ENCODE results near the gene HOXB13.

HOXB13 gene

DNA sequence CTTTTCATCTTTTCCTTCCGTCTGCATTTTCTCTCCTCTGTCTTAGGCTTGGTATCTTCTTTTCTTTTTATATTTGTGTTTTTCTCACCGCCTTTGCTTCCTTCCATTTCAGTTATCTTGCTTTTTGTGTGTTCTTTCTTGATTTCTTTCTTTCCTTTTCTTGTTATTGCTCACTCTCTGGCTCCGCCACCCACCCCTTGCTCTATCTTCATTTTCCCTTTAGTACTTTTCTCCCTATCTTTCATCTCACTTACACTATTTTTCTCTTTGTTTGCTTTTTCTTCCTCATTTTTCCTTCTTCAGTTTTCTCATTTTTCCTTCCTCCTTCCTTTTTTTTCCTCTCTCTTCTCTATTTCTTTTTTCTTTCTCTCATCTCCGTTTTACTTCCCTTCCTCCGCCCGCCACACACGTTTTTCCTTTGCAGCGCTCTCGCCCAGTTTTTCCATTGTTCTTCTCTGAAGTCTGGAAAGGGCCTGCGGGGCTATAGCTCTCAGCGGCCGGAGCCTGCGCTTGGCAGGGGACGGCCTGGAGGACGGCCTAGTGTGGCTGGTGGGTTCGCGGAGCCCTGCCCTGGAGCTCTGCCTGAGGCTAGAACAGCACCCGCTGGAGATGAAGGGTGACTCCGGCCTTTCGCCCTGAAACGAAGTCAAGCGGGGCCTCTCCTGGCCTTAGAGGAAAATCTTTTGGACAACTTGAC, 5.2 kb upstream of the HOXB13 start:
- no peaks in the 10 kb centered on the region for H3K9me2 ChIP-seq (replicated peaks; ENCODE audit: insufficient read depth, low read length)
- TF ChIP-seq EZH2phosphoT487 (conservative IDR thresholded peaks at IDR 0.05; ENCODE audit: low read length) = no peak
- no peak for TF ChIP-seq CTCF (IDR thresholded peaks at IDR 0.05; ENCODE audit: insufficient read depth, low read length, poor library complexity, severe bottlenecking)
- no peak overlapping the region for H3K9ac ChIP-seq (ENCODE audit: low read length)
- no peak overlapping the region for H3K4me3 ChIP-seq (ENCODE audit: insufficient read depth, low read length, poor library complexity, severe bottlenecking)
- no peak overlapping the region for H3K27ac ChIP-seq (ENCODE audit: low read depth, low read length)
- H2AFZ ChIP-seq (ENCODE audit: low read depth, low read length, severe bottlenecking) = no peak overlapping the region
- no peaks in the 10 kb centered on the region for H3K9me3 ChIP-seq (ENCODE audit: insufficient read depth, low read length)
- no peaks in the 10 kb centered on the region for H3K36me3 ChIP-seq (ENCODE audit: low read length)
- no peaks in the 10 kb centered on the region for H3K27me3 ChIP-seq (ENCODE audit: low read length)
- H3K4me2 ChIP-seq (ENCODE audit: low read depth, low read length, poor library complexity, severe bottlenecking) = no peak overlapping the region
- H3K79me2 ChIP-seq (ENCODE audit: insufficient read depth, low read length) = no peaks in the 10 kb centered on the region
- no peaks in the 10 kb centered on the region for H4K20me1 ChIP-seq (ENCODE audit: low read depth, low read length)
- no peaks in the 10 kb centered on the region for H3F3A ChIP-seq (ENCODE audit: insufficient read depth)

DNA sequence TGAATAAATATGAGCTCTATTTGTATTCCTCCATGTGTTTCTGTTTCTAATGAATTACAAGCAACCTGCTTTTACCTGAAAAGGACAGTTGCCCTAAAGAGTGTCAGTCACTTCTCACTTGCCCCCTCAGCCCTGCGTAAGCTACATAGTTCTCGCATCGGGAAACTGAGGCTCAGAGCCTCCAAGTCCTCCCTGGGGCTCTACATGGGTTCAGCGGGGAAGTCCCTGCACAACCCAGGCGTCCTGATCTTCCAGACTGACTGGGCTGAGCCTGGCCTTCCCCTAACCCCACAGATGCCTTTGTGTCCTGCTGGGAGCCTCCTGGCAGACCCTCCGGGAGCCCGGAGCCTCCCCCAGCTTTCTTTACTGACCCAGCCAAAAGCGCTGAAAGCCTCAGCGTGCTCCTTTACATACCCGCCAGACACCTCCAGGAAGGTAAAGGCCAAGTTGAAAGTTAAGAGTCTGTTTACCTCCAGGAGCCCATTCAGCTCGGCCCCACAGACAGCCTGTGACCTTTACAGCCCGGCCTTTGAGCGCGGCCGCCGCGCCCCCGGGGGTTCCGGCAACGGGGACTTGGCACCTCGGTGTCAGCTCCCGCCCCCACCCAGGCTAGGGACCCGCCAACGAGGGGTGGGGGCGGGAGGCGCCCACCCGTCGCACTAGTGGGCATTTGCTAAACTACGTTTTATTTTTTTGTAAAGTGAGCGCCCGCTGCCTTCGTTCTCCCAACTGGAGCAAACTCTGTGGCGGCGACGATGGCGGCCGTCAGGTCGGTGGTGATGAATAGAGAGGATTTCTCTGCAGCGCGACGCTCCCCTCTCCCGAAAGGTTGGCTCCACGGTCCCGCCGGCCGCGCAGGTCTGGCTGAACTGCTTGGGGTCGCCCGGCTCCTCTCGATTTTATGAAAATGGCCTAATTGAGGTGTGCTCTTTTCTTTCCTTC, 4.4 kb upstream of the HOXB13 start:
- TF ChIP-seq EZH2phosphoT487 (conservative IDR thresholded peaks at IDR 0.05; ENCODE audit: low read length) = no peak
- no peak for TF ChIP-seq CTCF (IDR thresholded peaks at IDR 0.05; ENCODE audit: insufficient read depth, low read length, poor library complexity, severe bottlenecking)
- H2AFZ ChIP-seq (ENCODE audit: low read depth, low read length, severe bottlenecking) = no peak overlapping the region
- no peaks in the 10 kb centered on the region for H3K9me2 ChIP-seq (replicated peaks; ENCODE audit: insufficient read depth, low read length)
- H3K4me3 ChIP-seq (ENCODE audit: insufficient read depth, low read length, poor library complexity, severe bottlenecking) = no peak overlapping the region
- H4K20me1 ChIP-seq (ENCODE audit: low read depth, low read length) = no peaks in the 10 kb centered on the region
- H3K27me3 ChIP-seq (ENCODE audit: low read length) = no peaks in the 10 kb centered on the region
- no peak overlapping the region for H3K27ac ChIP-seq (ENCODE audit: low read depth, low read length)
- no peak overlapping the region for H3K9ac ChIP-seq (ENCODE audit: low read length)
- no peaks in the 10 kb centered on the region for H3K36me3 ChIP-seq (ENCODE audit: low read length)
- no peaks in the 10 kb centered on the region for H3K9me3 ChIP-seq (ENCODE audit: insufficient read depth, low read length)
- no peaks in the 10 kb centered on the region for H3F3A ChIP-seq (ENCODE audit: insufficient read depth)
- H3K79me2 ChIP-seq (ENCODE audit: insufficient read depth, low read length) = no peaks in the 10 kb centered on the region
- no peak overlapping the region for H3K4me2 ChIP-seq (ENCODE audit: low read depth, low read length, poor library complexity, severe bottlenecking)

- Histone ChIP-seq H3K9me3 (ENCODE audit: insufficient read depth, low read length) (no peaks in the 10 kb centered on the region), H2AFZ (ENCODE audit: low read depth, low read length, severe bottlenecking) (no peak overlapping the region), H3K4me3 (ENCODE audit: insufficient read depth, low read length, poor library complexity, severe bottlenecking) (no peak overlapping the region), H3F3A (ENCODE audit: insufficient read depth) (no peaks in the 10 kb centered on the region), H4K20me1 (ENCODE audit: low read depth, low read length) (no peaks in the 10 kb centered on the region), H3K4me2 (ENCODE audit: low read depth, low read length, poor library complexity, severe bottlenecking) (no peak overlapping the region), H3K27ac (ENCODE audit: low read depth, low read length) (no peak overlapping the region), H3K27me3 (ENCODE audit: low read length) (no peaks in the 10 kb centered on the region), H3K79me2 (ENCODE audit: insufficient read depth, low read length) (no peaks in the 10 kb centered on the region), H3K9ac (ENCODE audit: low read length) (no peak overlapping the region), H3K9me2 (replicated peaks; ENCODE audit: insufficient read depth, low read length) (no peaks in the 10 kb centered on the region), H3K36me3 (ENCODE audit: low read length) (no peaks in the 10 kb centered on the region)
- no peak for TF ChIP-seq CTCF (IDR thresholded peaks at IDR 0.05; ENCODE audit: insufficient read depth, low read length, poor library complexity, severe bottlenecking)
- TF ChIP-seq EZH2phosphoT487 (conservative IDR thresholded peaks at IDR 0.05; ENCODE audit: low read length) = no peak
These were observed 2.8 kb upstream of the HOXB13 start for GRCh38 chr17:48731355-48731754.

All from SU-DHL-6 (cell line).